ENCODE data around the gene TERT. TPM values are rescaled to one million over a fixed set of nuclear protein-coding genes. Genes with fewer than 3 reads are reported as not detected.
"Not testable (repeated sequence)": the region's sequence is repeated elsewhere in the genome, so short reads cannot be mapped to it uniquely, and the experiment has no call there.

Gene TERT
- polyA plus RNA-seq, 2 of the 4 experiments (the other 2 are of a cell fraction), result 1.1 to 4.0 TPM

DNA sequence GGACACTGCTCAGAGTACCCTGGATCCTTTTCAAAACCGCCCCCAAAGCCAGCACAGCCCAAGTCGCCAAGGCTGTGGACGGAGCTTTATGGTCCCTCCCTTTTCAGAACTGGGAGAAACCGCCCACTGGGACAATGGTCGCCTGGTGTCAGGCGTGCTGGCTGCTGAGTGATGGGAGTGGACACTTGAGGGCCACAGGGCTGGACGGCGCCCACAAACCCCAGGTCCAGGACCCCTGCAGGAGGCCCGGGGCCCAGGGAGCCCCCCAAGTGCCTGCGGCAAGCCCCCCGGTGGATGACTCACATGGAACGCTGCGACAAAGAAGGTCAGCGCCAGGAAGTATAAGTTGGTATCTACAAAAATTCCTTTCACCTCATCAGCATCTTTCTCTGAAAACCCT, 39.1 kb upstream of the TERT start:
- no peak for FAIRE-seq

GRCh38 chr5:1333286-1333685, 38.4 kb upstream of the TERT start:
- WGBS (ENCODE audit: missing lambda C conversion rate), result 85% methylated on average over 5 of the region's 5 CpGs
- H3K27ac ChIP-seq, ATAC-seq, POLR2A ChIA-PET, H3K4me1 ChIP-seq, H3K4me3 ChIP-seq, H3K4me2 ChIP-seq, CTCF ChIA-PET: not testable (repeated sequence)
- FAIRE-seq (peak; percentile 89), DNase-seq (ENCODE audit: low read depth in 1 of 2, low spot score in 1 of 2) (peak in 1 of 2 experiments; percentile 29)
- peaks cover 18% of the 10 kb centered on the region for H3K9me3 ChIP-seq

More for the DNA sequence above, 39.1 kb upstream of the TERT start:
- H3K4me2 ChIP-seq, result no peak overlapping the region
- ATAC-seq, result no peak
- WGBS (ENCODE audit: missing lambda C conversion rate), result 93% methylated on average over 13 of the region's 14 CpGs
- no peak for DNase-seq (ENCODE audit: low read depth in 1 of 2, low spot score in 1 of 2)
- H3K27ac ChIP-seq, result no peak overlapping the region
- H3K4me3 ChIP-seq, result no peak overlapping the region
- peaks cover 11% of the 10 kb centered on the region for H3K9me3 ChIP-seq
- CTCF ChIA-PET, result no interaction called here
- TF ChIP-seq ZSCAN20 (CRISPR knock-in tag; IDR thresholded peaks at IDR 0.05) (no peak), PHF8 (IDR thresholded peaks at IDR 0.05; ENCODE audit: borderline replicate concordance, low read depth) (no peak), HOXB13 (CRISPR knock-in tag; IDR thresholded peaks at IDR 0.05; ENCODE audit: low read depth) (no peak), EHF (CRISPR knock-in tag; IDR thresholded peaks at IDR 0.05) (no peak), HDAC2 (IDR thresholded peaks at IDR 0.05) (no peak), NR3C1 (IDR thresholded peaks at IDR 0.05) (no peak), GATA3 (IDR thresholded peaks at IDR 0.05; ENCODE audit: borderline replicate concordance) (no peak), POLR2A (IDR thresholded peaks at IDR 0.05; ENCODE audit: low read length) (no peak), MAZ (IDR thresholded peaks at IDR 0.05; ENCODE audit: borderline replicate concordance, low read depth, low read length) (no peak), HEYL (CRISPR knock-in tag; IDR thresholded peaks at IDR 0.05) (no peak), CTCF (IDR thresholded peaks at IDR 0.05) (no peak), ELK1 (IDR thresholded peaks at IDR 0.05; ENCODE audit: low read depth, low read length) (no peak), KDM5A (IDR thresholded peaks at IDR 0.05) (no peak), SMC3 (IDR thresholded peaks at IDR 0.05) (no peak), JUN (IDR thresholded peaks at IDR 0.05) (no peak)
- TF ChIP-seq, protein P1, sequence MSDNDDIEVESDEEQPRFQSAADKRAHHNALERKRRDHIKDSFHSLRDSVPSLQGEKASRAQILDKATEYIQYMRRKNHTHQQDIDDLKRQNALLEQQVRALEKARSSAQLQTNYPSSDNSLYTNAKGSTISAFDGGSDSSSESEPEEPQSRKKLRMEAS (IDR thresholded peaks at IDR 0.05), result no peak
- TF ChIP-seq, protein P2, sequence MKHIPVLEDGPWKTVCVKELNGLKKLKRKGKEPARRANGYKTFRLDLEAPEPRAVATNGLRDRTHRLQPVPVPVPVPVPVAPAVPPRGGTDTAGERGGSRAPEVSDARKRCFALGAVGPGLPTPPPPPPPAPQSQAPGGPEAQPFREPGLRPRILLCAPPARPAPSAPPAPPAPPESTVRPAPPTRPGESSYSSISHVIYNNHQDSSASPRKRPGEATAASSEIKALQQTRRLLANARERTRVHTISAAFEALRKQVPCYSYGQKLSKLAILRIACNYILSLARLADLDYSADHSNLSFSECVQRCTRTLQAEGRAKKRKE (CRISPR knock-in tag; IDR thresholded peaks at IDR 0.05; ENCODE audit: low read depth), result no peak
- peaks cover 2% of the 10 kb centered on the region; the same call in 1 of the 3 replicates for H3K4me1 ChIP-seq
- POLR2A ChIA-PET, result no interaction called here

DNA sequence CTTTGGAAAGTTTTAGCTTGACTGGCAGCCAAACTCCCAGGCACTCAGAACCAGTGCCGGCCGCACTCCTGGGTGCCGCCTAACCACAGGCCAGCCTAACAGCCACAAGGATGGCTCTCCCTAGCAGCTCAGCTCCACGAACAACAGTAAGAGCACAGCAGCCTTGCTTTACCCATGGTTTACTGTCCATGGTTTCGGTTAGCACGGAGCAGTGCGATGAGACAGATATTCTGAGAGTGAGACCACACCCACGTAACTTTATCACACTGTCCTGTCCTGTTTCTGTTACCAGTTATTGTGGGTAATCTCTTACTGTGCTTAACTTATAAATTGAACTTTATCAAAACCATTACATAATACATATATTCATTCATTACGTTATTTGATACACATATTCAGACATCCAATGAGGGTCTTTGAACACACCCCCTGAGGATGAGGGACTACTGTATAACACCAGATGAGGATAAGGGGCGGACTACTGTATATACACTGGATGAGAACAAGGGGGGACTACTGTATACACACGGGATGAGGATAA, 37.7 kb upstream of the TERT start:
- Histone ChIP-seq H3K4me2 (no peak overlapping the region), H3K4me3 (no peak overlapping the region), H3K4me1 (peaks cover 10% of the 10 kb centered on the region; the same call in 1 of the 3 replicates), H3K27ac (no peak overlapping the region), H3K9me3 (peaks cover 20% of the 10 kb centered on the region)
- POLR2A ChIA-PET, result no interaction called here
- WGBS (ENCODE audit: missing lambda C conversion rate), result 90% methylated on average over 11 of the region's 11 CpGs
- DNase-seq (ENCODE audit: low read depth in 1 of 2, low spot score in 1 of 2), result peak in 1 of 2 experiments; percentile 62
- ATAC-seq, result peak; percentile 60 to 74
- TF ChIP-seq RCOR1 (IDR thresholded peaks at IDR 0.05; ENCODE audit: low read depth, low read length) (no peak), CEBPB (IDR thresholded peaks at IDR 0.05) (no peak), POLR2AphosphoS2 (conservative IDR thresholded peaks at IDR 0.05; ENCODE audit: low read length) (no peak), HEYL (CRISPR knock-in tag; IDR thresholded peaks at IDR 0.05) (no peak), CBX2 (IDR thresholded peaks at IDR 0.05; ENCODE audit: borderline replicate concordance, low read depth) (no peak), CHD4 (IDR thresholded peaks at IDR 0.05; ENCODE audit: borderline replicate concordance) (no peak), BCL3 (IDR thresholded peaks at IDR 0.05) (no peak), GATA3 (IDR thresholded peaks at IDR 0.05; ENCODE audit: borderline replicate concordance) (no peak)
- no peak for FAIRE-seq
- CTCF ChIA-PET, result interaction anchor here (1.5 to 1.6 kb wide), 2 partner anchors 12 to 147 kb away, joined by 3 to 5 read pairs; partner anchors contain the start of gene CLPTM1L
